ENCODE results near the gene RSPH4A. TPM values are rescaled to one million over a fixed set of nuclear protein-coding genes. Genes with fewer than 3 reads are reported as not detected.
"Not testable (repeated sequence)": the region's sequence is repeated elsewhere in the genome, so short reads cannot be mapped to it uniquely, and the experiment has no call there.

RSPH4A gene
- 0.60 and 0.65 TPM in 2 replicates for total RNA-seq

GRCh38 chr6:116615937-116616736 is at the start of gene RSPH4A:
Gene RSPH4A, plus strand, starts transcription at chr6:116616479. Its CDS starts 145 bp downstream, at chr6:116616624.
- DNase-seq (ENCODE audit: low read depth in 2 of 2): peak; percentile 93 to 96

- peak in 1 of 2 donors; percentile 13 for DNase-seq (ENCODE audit: low read depth in 2 of 2)
Measured at GRCh38 chr6:116568111-116568510, 48.2 kb upstream of the RSPH4A start.

- DNase-seq (ENCODE audit: low read depth in 2 of 2): peak in 1 of 2 donors; percentile 55
Measured at GRCh38 chr6:116568821-116569755, 47.2 kb upstream of the RSPH4A start.

- peak; percentile 100 for DNase-seq (ENCODE audit: low read depth in 2 of 2)
Measured at GRCh38 chr6:116570856-116571682, 45.2 kb upstream of the RSPH4A start, which contains the start of gene RWDD1. Gene RWDD1, plus strand, starts transcription at chr6:116571504. Its CDS starts 79 bp downstream, at chr6:116571583.

- no peak for DNase-seq (ENCODE audit: low read depth in 2 of 2)
Measured at GRCh38 chr6:116571683-116572000, 44.6 kb upstream of the RSPH4A start.

GRCh38 chr6:116572162-116572561 is 44.1 kb upstream of the RSPH4A start:
- DNase-seq (ENCODE audit: low read depth in 2 of 2): peak; percentile 52 to 65

- no peak for DNase-seq (ENCODE audit: low read depth in 2 of 2)
Measured at GRCh38 chr6:116575227-116575626, 41.1 kb upstream of the RSPH4A start.

GRCh38 chr6:116577486-116577885 is 38.8 kb upstream of the RSPH4A start:
- DNase-seq (ENCODE audit: low read depth in 2 of 2): peak in 1 of 2 donors; percentile 43

GRCh38 chr6:116578335-116578734 is 37.9 kb upstream of the RSPH4A start:
- no peak for DNase-seq (ENCODE audit: low read depth in 2 of 2)

GRCh38 chr6:116579143-116579542 is 37.1 kb upstream of the RSPH4A start:
- peak in 1 of 2 donors; percentile 20 for DNase-seq (ENCODE audit: low read depth in 2 of 2)

- DNase-seq (ENCODE audit: low read depth in 2 of 2): no peak
Measured at GRCh38 chr6:116580198-116580597, 36.1 kb upstream of the RSPH4A start.

GRCh38 chr6:116586276-116586675 is 30.0 kb upstream of the RSPH4A start:
- DNase-seq (ENCODE audit: low read depth in 2 of 2): no peak

- DNase-seq (ENCODE audit: low read depth in 2 of 2): no peak
Measured at GRCh38 chr6:116586738-116587137, 29.5 kb upstream of the RSPH4A start.

GRCh38 chr6:116595247-116595646 is 21.0 kb upstream of the RSPH4A start:
- no peak for DNase-seq (ENCODE audit: low read depth in 2 of 2)

- peak; percentile 40 to 54 for DNase-seq (ENCODE audit: low read depth in 2 of 2)
Measured at GRCh38 chr6:116596815-116597214, 19.5 kb upstream of the RSPH4A start.

GRCh38 chr6:116603916-116604315 is 12.4 kb upstream of the RSPH4A start:
- DNase-seq (ENCODE audit: low read depth in 2 of 2): not testable (repeated sequence)

- DNase-seq (ENCODE audit: low read depth in 2 of 2): not testable (repeated sequence)
Measured at GRCh38 chr6:116604868-116605267, 11.4 kb upstream of the RSPH4A start.

- no peak for DNase-seq (ENCODE audit: low read depth in 2 of 2)
Measured at GRCh38 chr6:116605935-116606334, 10.3 kb upstream of the RSPH4A start.

GRCh38 chr6:116611056-116611455 is 5.2 kb upstream of the RSPH4A start:
- DNase-seq (ENCODE audit: low read depth in 2 of 2): no peak

GRCh38 chr6:116616737-116617053 is 416 bp downstream of the RSPH4A start:
- DNase-seq (ENCODE audit: low read depth in 2 of 2): peak; percentile 2 to 20

- no peak for DNase-seq (ENCODE audit: low read depth in 2 of 2)
Measured at GRCh38 chr6:116624036-116624805, 7.9 kb downstream of the RSPH4A start.

All from lung microvascular endothelial cell (primary cell).